ENCODE data around the gene SPTY2D1.
"Not testable (repeated sequence)": the region's sequence is repeated elsewhere in the genome, so short reads cannot be mapped to it uniquely, and the experiment has no call there.

The SPTY2D1 gene
- long read RNA-seq, full-length matches to known transcripts = 10 of 13 reads
- long read RNA-seq, partial matches to known transcripts = 0 of 13 reads
- long read RNA-seq, other reads (novel, unspliced or antisense) = 3 of 13 reads

GRCh38 chr11:18634140-18635032 lies at the start of gene SPTY2D1:
SPTY2D1 (minus strand) TSS chr11:18634342; CDS start chr11:18634257, 85 bp downstream.
- DNase-seq (ENCODE audit: low read depth in 1 of 2, low spot score in 1 of 2) = peak; percentile 96 to 100
- TF ChIP-seq SPI1 (IDR thresholded peaks at IDR 0.05; ENCODE audit: borderline replicate concordance, low read depth) = peak; percentile 22; the same call in 1 of the 2 replicates
- peak; percentile 39 for TF ChIP-seq REST (IDR thresholded peaks at IDR 0.05; ENCODE audit: insufficient replicate concordance, low read depth)
- TF ChIP-seq GABPA (IDR thresholded peaks at IDR 0.05; ENCODE audit: low read depth) = peak; percentile 85
- peak; percentile 97 for TF ChIP-seq POLR2AphosphoS5 (IDR thresholded peaks at IDR 0.05; ENCODE audit: low read depth)
- no peak for TF ChIP-seq CTCF (IDR thresholded peaks at IDR 0.05; ENCODE audit: insufficient read depth, low read length)

GRCh38 chr11:18682466-18682865 lies 48.3 kb upstream of the SPTY2D1 start:
- H3K27me3 ChIP-seq (ENCODE audit: insufficient read depth, poor library complexity, severe bottlenecking) = no peaks in the 10 kb centered on the region
- H3K27ac ChIP-seq (replicated peaks) = no peak overlapping the region
- no peak for TF ChIP-seq SPI1 (IDR thresholded peaks at IDR 0.05; ENCODE audit: borderline replicate concordance, low read depth)
- no peak for TF ChIP-seq POLR2AphosphoS5 (IDR thresholded peaks at IDR 0.05; ENCODE audit: low read depth)
- TF ChIP-seq REST (IDR thresholded peaks at IDR 0.05; ENCODE audit: insufficient replicate concordance, low read depth) = no peak
- TF ChIP-seq GABPA (IDR thresholded peaks at IDR 0.05; ENCODE audit: low read depth) = no peak
- no peak for TF ChIP-seq CTCF (IDR thresholded peaks at IDR 0.05; ENCODE audit: insufficient read depth, low read length)
- no peak for DNase-seq (ENCODE audit: low read depth in 1 of 2, low spot score in 1 of 2)
- H3K4me3 ChIP-seq (replicated peaks; ENCODE audit: insufficient read depth, low read length) = no peak overlapping the region

More at GRCh38 chr11:18634140-18635032, at the start of gene SPTY2D1:
- H3K27me3 ChIP-seq (ENCODE audit: insufficient read depth, poor library complexity, severe bottlenecking) = no peaks in the 10 kb centered on the region
- H3K27ac ChIP-seq (replicated peaks) = peak within 1 kb of the TSS; percentile 89
- peak within 1 kb of the TSS; percentile 99 for H3K4me3 ChIP-seq (replicated peaks; ENCODE audit: insufficient read depth, low read length)

- not testable (repeated sequence) for H3K27ac ChIP-seq (replicated peaks); H3K4me3 ChIP-seq (replicated peaks; ENCODE audit: insufficient read depth, low read length); DNase-seq (ENCODE audit: low read depth in 1 of 2, low spot score in 1 of 2); H3K27me3 ChIP-seq (ENCODE audit: insufficient read depth, poor library complexity, severe bottlenecking)
Observed at GRCh38 chr11:18681949-18682348, 47.8 kb upstream of the SPTY2D1 start.

GRCh38 chr11:18677560-18677959 lies 43.4 kb upstream of the SPTY2D1 start:
- no peak for DNase-seq (ENCODE audit: low read depth in 1 of 2, low spot score in 1 of 2)
- H3K27me3 ChIP-seq (ENCODE audit: insufficient read depth, poor library complexity, severe bottlenecking) = no peaks in the 10 kb centered on the region
- no peak overlapping the region for H3K27ac ChIP-seq (replicated peaks)
- TF ChIP-seq SPI1 (IDR thresholded peaks at IDR 0.05; ENCODE audit: borderline replicate concordance, low read depth) = no peak
- TF ChIP-seq REST (IDR thresholded peaks at IDR 0.05; ENCODE audit: insufficient replicate concordance, low read depth) = no peak
- no peak for TF ChIP-seq GABPA (IDR thresholded peaks at IDR 0.05; ENCODE audit: low read depth)
- TF ChIP-seq CTCF (IDR thresholded peaks at IDR 0.05; ENCODE audit: insufficient read depth, low read length) = no peak
- TF ChIP-seq POLR2AphosphoS5 (IDR thresholded peaks at IDR 0.05; ENCODE audit: low read depth) = no peak
- no peak overlapping the region for H3K4me3 ChIP-seq (replicated peaks; ENCODE audit: insufficient read depth, low read length)

All from HL-60 (cell line).